Liver (tissue), 9 donors: ENCODE measurements around the gene IL10. TPM values are rescaled to one million over a fixed set of nuclear protein-coding genes. Genes with fewer than 3 reads are reported as not detected.
A peak's percentile ranks its signal among the peaks of the same experiment; 100 is the strongest.

Experiments used
- DNase-seq: peaks from one replicate; pipeline ENCODE4 v3.0.0-alpha.2; 2017; ENCODE audit warnings: low spot score
- H3K27ac ChIP-seq, 2 donors: one replicate each; pipeline ENCODE4 v1.7.0; 2013; ENCODE audit warnings: inconsistent platforms in 2 of 2, low read length in 2 of 2, control low read depth in 1 of 2, low read depth in 1 of 2, mild to moderate bottlenecking in 1 of 2
- H3K27me3 ChIP-seq, 4 donors: one replicate each; pipeline versions ENCODE4 v1.6.1 to v1.7.0; 2013; ENCODE audit warnings: low read length in 3 of 4, inconsistent platforms in 1 of 4, mild to moderate bottlenecking in 1 of 4, moderate library complexity in 1 of 4; ENCODE audit not compliant: control insufficient read depth in 4 of 4, insufficient read depth in 4 of 4
- H3K36me3 ChIP-seq, 4 donors: one replicate each; pipeline versions ENCODE4 v1.6.1 to v1.7.0; 2013; ENCODE audit warnings: low read length in 3 of 4, mild to moderate bottlenecking in 3 of 4, low read depth in 1 of 4, moderate library complexity in 1 of 4; ENCODE audit not compliant: control insufficient read depth in 4 of 4, insufficient read depth in 3 of 4
- H3K4me1 ChIP-seq, 4 donors: one replicate each; pipeline versions ENCODE4 v1.6.1 to v1.7.0; 2013; ENCODE audit warnings: low read length in 3 of 4, mild to moderate bottlenecking in 3 of 4, moderate library complexity in 1 of 4; ENCODE audit not compliant: control insufficient read depth in 4 of 4, insufficient read depth in 4 of 4
- H3K4me3 ChIP-seq, 3 donors: one replicate each; pipeline versions ENCODE4 v1.6.1 to v1.7.0; 2013; ENCODE audit warnings: low read length in 3 of 3, control low read depth in 1 of 3, low read depth in 1 of 3, mild to moderate bottlenecking in 1 of 3
- H3K9ac ChIP-seq, 2 donors: one replicate each; pipeline ENCODE4 v1.7.0; 2013; ENCODE audit warnings: low read length in 2 of 2, mild to moderate bottlenecking in 2 of 2, moderate library complexity in 2 of 2, control low read depth in 1 of 2, low read depth in 1 of 2
- H3K9me3 ChIP-seq, 4 donors: one replicate each; pipeline versions ENCODE4 v1.6.1 to v1.7.0; 2013; ENCODE audit warnings: low read length in 3 of 4; ENCODE audit not compliant: control insufficient read depth in 4 of 4
- EGR1 ChIP-seq, 2 donors: IDR thresholded peaks; 2 replicates each; pipeline ENCODE4 v1.6.1; 2016 to 2018; ENCODE audit warnings: antibody characterized with exemption in 2 of 2, low read depth in 2 of 2
- FOXA1 ChIP-seq: IDR thresholded peaks from 2 replicates; pipeline ENCODE4 v1.6.1; 2016; ENCODE audit warnings: antibody characterized with exemption
- FOXA2 ChIP-seq: IDR thresholded peaks from 2 replicates; pipeline ENCODE4 v1.6.1; 2016; ENCODE audit warnings: antibody characterized with exemption
- GABPA ChIP-seq, 2 donors: IDR thresholded peaks in 1 of 2; conservative IDR thresholded peaks in 1 of 2; 2 replicates each; pipeline ENCODE4 v1.6.1; 2016; ENCODE audit warnings: antibody characterized with exemption in 2 of 2, mild to moderate bottlenecking in 1 of 2, moderate library complexity in 1 of 2
- HNF4G ChIP-seq: IDR thresholded peaks from 2 replicates; pipeline ENCODE4 v1.6.1; 2016; ENCODE audit warnings: antibody characterized with exemption
- MAX ChIP-seq: IDR thresholded peaks from 2 replicates; pipeline ENCODE4 v1.6.1; 2016; ENCODE audit warnings: antibody characterized with exemption
- RAD21 ChIP-seq, 2 donors: IDR thresholded peaks; 2 replicates each; pipeline ENCODE4 v1.6.1; 2016; ENCODE audit warnings: antibody characterized with exemption in 2 of 2, mild to moderate bottlenecking in 2 of 2
- SP1 ChIP-seq: IDR thresholded peaks from 2 replicates; pipeline ENCODE4 v1.6.1; 2018; ENCODE audit warnings: antibody characterized with exemption, mild to moderate bottlenecking
- TAF1 ChIP-seq: conservative IDR thresholded peaks from 2 replicates; pipeline ENCODE4 v1.6.1; 2016; ENCODE audit warnings: antibody characterized with exemption, mild to moderate bottlenecking
- YY1 ChIP-seq: IDR thresholded peaks from 2 replicates; pipeline ENCODE4 v1.6.1; 2016; ENCODE audit warnings: antibody characterized with exemption, mild to moderate bottlenecking
- ZBTB33 ChIP-seq: IDR thresholded peaks from 2 replicates; pipeline ENCODE4 v1.6.1; 2016; ENCODE audit warnings: antibody characterized with exemption
- WGBS: extraction: QIAGEN DNeasy Blood & Tissue Kit; methylation state at CpG from one replicate; pipeline ENCODE4 v1.1.7; 2013; 5-methylcytosine and 5-hydroxymethylcytosine counted together
- polyA plus RNA-seq, 2 donors: library from polyadenylated mRNA; stranded (reverse) in 1 of 2; unstranded in 1 of 2; fragments of 200-250 nt in 1 of 2; fragments of >200 nt in 1 of 2; fragmentation: Nextera tagmentation in 1 of 2; extraction: Ambion mirVana in 1 of 2; gene quantifications; one replicate each; pipeline versions ENCODE4 v1.2.1 to v1.2.3, GENCODE V29; 2013 to 2015
- total RNA-seq, 2 donors: library from RNA; depleted of rRNA; stranded (reverse); fragments of >200 nt; gene quantifications; one replicate each; pipeline ENCODE4 v1.2.3, GENCODE V29; 2014
- TF ChIP-seq, protein P1 (sequence below): IDR thresholded peaks from 2 replicates; pipeline ENCODE4 v1.6.1; 2016; ENCODE audit warnings: antibody characterized with exemption
- donor health status: healthy.
- donor health status: healthy.
- donor health status: healthy.
- donor health status: healthy.
- donor health status: healthy.

IL10 gene
- total and polyA plus RNA-seq, 4 donors, result 0.23 to 1.4 (median 0.59) TPM

GRCh38 chr1:206741142-206741701 is 31.1 kb downstream of the IL10 start:
- H3K4me3 ChIP-seq, result no peak overlapping the region
- H3K27ac ChIP-seq, result no peak overlapping the region
- DNase-seq, result no peak
- no peaks in the 10 kb centered on the region for H3K36me3 ChIP-seq
- no peaks in the 10 kb centered on the region for H3K9me3 ChIP-seq
- WGBS, result 88% methylated on average over 6 of the region's 6 CpGs
- no peaks in the 10 kb centered on the region for H3K27me3 ChIP-seq
- no peak overlapping the region for H3K9ac ChIP-seq
- peaks cover 0 to 11% (median 7%) of the 10 kb centered on the region in 4 donors for H3K4me1 ChIP-seq
- TF ChIP-seq TAF1 (no peak), RAD21 (IDR thresholded peaks at IDR 0.05) (no peak), SP1 (no peak), FOXA1 (no peak)

DNA sequence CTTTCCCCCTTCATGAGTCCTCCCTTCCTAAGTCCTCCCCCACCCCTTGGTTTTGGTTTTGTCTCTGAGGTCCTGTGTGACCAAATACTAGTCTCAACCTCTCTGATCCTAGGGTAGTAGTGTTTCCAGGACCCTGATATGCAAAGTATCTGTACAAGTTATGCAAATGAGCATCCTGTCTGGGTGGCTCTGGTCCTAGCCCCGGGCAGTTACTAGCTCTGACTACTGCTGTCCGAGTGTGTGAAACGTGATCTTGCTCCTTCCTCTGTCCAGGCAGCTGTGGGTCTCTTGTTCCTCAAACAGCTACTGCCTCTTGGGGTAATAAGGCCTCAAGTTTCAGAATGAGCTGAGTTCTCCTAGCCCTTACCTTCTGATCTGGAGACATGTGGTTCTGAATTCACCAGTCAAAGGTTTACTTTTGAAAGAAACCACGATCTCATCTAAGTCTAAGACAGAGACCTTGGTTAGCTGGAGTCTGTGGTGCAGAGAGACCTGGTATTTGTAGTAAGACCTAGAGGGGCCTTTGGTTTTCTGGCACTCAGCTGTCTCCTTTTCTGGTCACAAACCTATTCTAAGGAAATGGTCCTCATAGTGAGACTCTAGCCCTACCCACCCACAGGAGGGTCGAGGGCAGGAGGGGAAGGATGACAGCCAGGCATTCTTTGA is 32.8 kb downstream of the IL10 start:
- Histone ChIP-seq H3K4me1 (peaks cover 0 to 19% (median 9%) of the 10 kb centered on the region in 4 donors), H3K27me3 (no peaks in the 10 kb centered on the region), H3K36me3 (peaks cover 0 to 4% (median 3%) of the 10 kb centered on the region in 4 donors), H3K9me3 (no peaks in the 10 kb centered on the region), H3K27ac (no peak overlapping the region), H3K9ac (no peak overlapping the region), H3K4me3 (no peak overlapping the region)
- TF ChIP-seq YY1, result no peak
- TF ChIP-seq GABPA (IDR thresholded peaks at IDR 0.05 in 1 of 2, conservative IDR thresholded peaks at IDR 0.05 in 1 of 2), result no peak
- no peak for TF ChIP-seq FOXA2
- TF ChIP-seq, protein P1, sequence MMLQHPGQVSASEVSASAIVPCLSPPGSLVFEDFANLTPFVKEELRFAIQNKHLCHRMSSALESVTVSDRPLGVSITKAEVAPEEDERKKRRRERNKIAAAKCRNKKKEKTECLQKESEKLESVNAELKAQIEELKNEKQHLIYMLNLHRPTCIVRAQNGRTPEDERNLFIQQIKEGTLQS, result no peak
- TF ChIP-seq ZBTB33, result no peak
- TF ChIP-seq RAD21 (IDR thresholded peaks at IDR 0.05), result no peak
- no peak for TF ChIP-seq TAF1
- 66% methylated on average over 5 of the region's 5 CpGs for WGBS
- no peak for DNase-seq

DNA sequence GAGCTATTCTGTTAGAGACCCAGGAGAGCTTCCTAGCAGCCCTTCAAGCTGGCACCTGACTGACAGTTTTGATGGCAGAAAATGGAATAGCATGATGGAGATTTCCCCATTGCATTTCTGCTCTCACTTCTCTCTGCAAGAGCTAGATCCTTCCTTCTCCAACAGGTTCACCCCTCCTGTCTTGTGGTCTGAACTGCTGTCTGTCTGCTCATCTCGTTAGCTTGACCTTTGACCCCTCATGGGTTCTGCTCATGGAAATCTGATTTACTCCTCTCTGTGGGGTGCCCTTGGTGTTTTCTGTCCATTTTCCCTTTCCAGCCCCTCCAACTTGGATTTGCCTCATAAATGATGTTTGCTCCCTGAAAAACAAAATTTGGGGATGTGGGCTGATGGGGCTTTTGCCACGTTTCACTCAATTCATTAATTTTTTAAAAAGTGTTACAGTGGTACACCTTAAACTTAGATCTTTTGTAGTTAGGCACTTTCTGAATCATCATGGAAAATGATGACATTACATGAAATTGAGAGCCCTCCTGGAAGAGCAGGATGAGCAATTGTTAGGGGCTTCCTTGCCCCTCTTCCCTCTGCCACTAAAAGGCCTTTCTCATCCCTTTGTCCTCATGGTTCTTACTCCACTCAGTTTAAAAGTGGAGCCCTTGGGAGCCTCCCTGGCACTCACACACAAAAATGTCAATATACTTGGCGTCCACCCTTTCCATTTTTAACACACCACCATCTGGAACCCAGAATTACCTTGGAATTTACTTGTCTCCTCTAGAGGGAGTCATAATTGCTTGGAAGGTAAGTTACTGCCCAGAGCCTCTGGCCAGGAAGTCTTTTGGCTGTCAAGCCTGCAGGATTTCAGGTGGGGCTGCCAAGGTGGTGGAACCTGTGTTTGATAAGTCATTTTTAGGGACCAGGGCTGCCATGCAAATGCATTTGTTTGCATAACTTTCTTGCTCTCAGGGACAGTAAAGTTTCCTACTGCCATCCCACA is 33.6 kb downstream of the IL10 start:
- no peak overlapping the region for H3K4me3 ChIP-seq
- H3K9ac ChIP-seq, result no peak overlapping the region
- peaks cover 0 to 4% (median 3%) of the 10 kb centered on the region in 4 donors for H3K36me3 ChIP-seq
- TF ChIP-seq RAD21 (IDR thresholded peaks at IDR 0.05) (peak in 1 of 2 donors; percentile 30), HNF4G (no peak), MAX (no peak), EGR1 (IDR thresholded peaks at IDR 0.05; ENCODE audit: low read depth in 2 of 2) (no peak)
- peaks cover 0 to 19% (median 9%) of the 10 kb centered on the region in 4 donors for H3K4me1 ChIP-seq
- no peak overlapping the region for H3K27ac ChIP-seq
- H3K27me3 ChIP-seq, result no peaks in the 10 kb centered on the region
- no peaks in the 10 kb centered on the region for H3K9me3 ChIP-seq
- no peak for DNase-seq
- WGBS, result 70% methylated on average over 3 of the region's 3 CpGs
